Sigmoid colon (tissue), 7 donors: ENCODE data around the gene COL23A1. TPM values are rescaled to one million over a fixed set of nuclear protein-coding genes. Genes with fewer than 3 reads are reported as not detected.
"Not testable (repeated sequence)": the region's sequence is repeated elsewhere in the genome, so short reads cannot be mapped to it uniquely, and the experiment has no call there.

ENCODE experiments used
- DNase-seq: peaks from one replicate; pipeline ENCODE4 v3.0.0-alpha.2; 2019
- H3K27ac ChIP-seq, 4 donors: fragments of 200-600 bp; sonication (generic); one replicate each; pipeline ENCODE4 v1.5.1; 2016 to 2019; ENCODE audit warnings: mild to moderate bottlenecking in 1 of 4
- H3K27me3 ChIP-seq, 3 donors: fragments of 200-600 bp; sonication (generic); one replicate each; pipeline ENCODE4 v1.5.1; 2019; ENCODE audit warnings: mild to moderate bottlenecking in 1 of 3
- H3K36me3 ChIP-seq, 4 donors: fragments of 200-600 bp; sonication (generic); one replicate each; pipeline ENCODE4 v1.5.1; 2016 to 2019
- H3K4me1 ChIP-seq, 4 donors: fragments of 200-600 bp; sonication (generic); one replicate each; pipeline ENCODE4 v1.5.1; 2017 to 2019
- H3K4me3 ChIP-seq, 4 donors: fragments of 200-600 bp; sonication (generic); one replicate each; pipeline ENCODE4 v1.5.1; 2017 to 2019; ENCODE audit warnings: mild to moderate bottlenecking in 2 of 4, moderate library complexity in 1 of 4
- H3K9me3 ChIP-seq, 4 donors: fragments of 200-600 bp in 3 of 4; sonication (generic) in 3 of 4; one replicate each; pipeline versions ENCODE4 v1.5.1 to v1.6.1; 2013 to 2019
- CTCF ChIP-seq, 4 experiments: fragments of 450-650 bp in 3 of 4; fragments of 200-600 bp in 1 of 4; IDR thresholded peaks; one replicate each; pipeline ENCODE4 v1.5.1; 2016 to 2019; ENCODE audit warnings: antibody characterized with exemption in 4 of 4, mild to moderate bottlenecking in 3 of 4, moderate library complexity in 2 of 4
- EP300 ChIP-seq, 4 donors: sonication (generic); formaldehyde crosslinking; IDR thresholded peaks; one replicate each; pipeline ENCODE4 v1.6.1; 2017; ENCODE audit warnings: antibody characterized with exemption in 4 of 4
- POLR2A ChIP-seq, 2 donors: fragments of 450-650 bp; IDR thresholded peaks; one replicate each; pipeline ENCODE4 v1.6.1; 2016; ENCODE audit warnings: antibody characterized with exemption in 2 of 2, mild to moderate bottlenecking in 2 of 2, moderate library complexity in 2 of 2
- POLR2AphosphoS5 ChIP-seq, 4 donors: sonication (generic); formaldehyde crosslinking; IDR thresholded peaks; one replicate each; pipeline ENCODE4 v1.6.1; 2017; ENCODE audit warnings: antibody characterized with exemption in 4 of 4
- WGBS, 2 donors: extraction: QIAGEN DNeasy Blood & Tissue Kit; methylation state at CpG; one replicate each; pipeline ENCODE4 v1.1.7; 2013; 5-methylcytosine and 5-hydroxymethylcytosine counted together
- intact Hi-C: fragments of 100-400 bp; cut with DNase I; formaldehyde crosslinking; loops from one replicate; pipeline ENCODE4 v1.15.1; 2023
- polyA plus RNA-seq, 3 donors: library from polyadenylated mRNA; stranded (reverse); fragments of 200-250 nt; gene quantifications; one replicate each; pipeline ENCODE4 v1.2.3, GENCODE V29; 2013
- total RNA-seq, 4 donors: library from RNA; depleted of rRNA; stranded (reverse); fragments of >200 nt; gene quantifications; one replicate each; pipeline ENCODE4 v1.1.0, GENCODE V29; 2016
- donor health status: healthy with polysubstance abuse.
- donor health status: Bipolar disorder and iron deficiency.
- donor health status: healthy.

The COL23A1 gene
- total and polyA plus RNA-seq, 7 donors = 0.28 to 1.2 (median 0.57) TPM; not detected in 1

GRCh38 chr5:178490935-178491652, 99.1 kb downstream of the COL23A1 start:
- Histone ChIP-seq H3K4me1 (no peaks in the 10 kb centered on the region), H3K27ac (no peak overlapping the region), H3K4me3 (no peak overlapping the region), H3K36me3 (no peaks in the 10 kb centered on the region), H3K27me3 (no peaks in the 10 kb centered on the region), H3K9me3 (peaks cover 0 to 4% (median 1%) of the 10 kb centered on the region in 4 donors)
- intact Hi-C loops = no loop called here
- WGBS, 2 donors = 64 to 77% methylated on average over 11 of the region's 11 CpGs
- DNase-seq = no peak
- TF ChIP-seq POLR2A (IDR thresholded peaks at IDR 0.05) (no peak), EP300 (IDR thresholded peaks at IDR 0.05) (no peak), POLR2AphosphoS5 (IDR thresholded peaks at IDR 0.05) (no peak), CTCF (IDR thresholded peaks at IDR 0.05) (no peak)

GRCh38 chr5:178489271-178489976, 100.8 kb downstream of the COL23A1 start:
- WGBS, 2 donors = 78 to 87% methylated on average over 12 of the region's 12 CpGs
- TF ChIP-seq EP300 (IDR thresholded peaks at IDR 0.05) = no peak
- no peak for TF ChIP-seq POLR2AphosphoS5 (IDR thresholded peaks at IDR 0.05)
- no peak for TF ChIP-seq POLR2A (IDR thresholded peaks at IDR 0.05)
- no peak for TF ChIP-seq CTCF (IDR thresholded peaks at IDR 0.05)

GRCh38 chr5:178488696-178489095, 101.5 kb downstream of the COL23A1 start:
- no peak for DNase-seq

More at GRCh38 chr5:178489271-178489976, 100.8 kb downstream of the COL23A1 start:
- Histone ChIP-seq H3K4me1 (no peaks in the 10 kb centered on the region), H3K36me3 (no peaks in the 10 kb centered on the region), H3K27me3 (no peaks in the 10 kb centered on the region), H3K27ac (no peak overlapping the region), H3K9me3 (peaks cover 0 to 4% (median 1%) of the 10 kb centered on the region in 4 donors), H3K4me3 (no peak overlapping the region)
- no peak for DNase-seq
- intact Hi-C loops = no loop called here

GRCh38 chr5:178487911-178488600, 102.1 kb downstream of the COL23A1 start:
- intact Hi-C loops = no loop called here
- Histone ChIP-seq H3K27me3 (no peaks in the 10 kb centered on the region), H3K4me3 (no peak overlapping the region), H3K4me1 (no peaks in the 10 kb centered on the region), H3K27ac (no peak overlapping the region), H3K36me3 (no peaks in the 10 kb centered on the region), H3K9me3 (peaks cover 0 to 4% (median 1%) of the 10 kb centered on the region in 4 donors)
- no peak for DNase-seq
- WGBS, 2 donors = 88 to 90% methylated on average over 9 of the region's 9 CpGs
- TF ChIP-seq CTCF (IDR thresholded peaks at IDR 0.05) (no peak), POLR2A (IDR thresholded peaks at IDR 0.05) (no peak), POLR2AphosphoS5 (IDR thresholded peaks at IDR 0.05) (no peak), EP300 (IDR thresholded peaks at IDR 0.05) (no peak)

More at GRCh38 chr5:178488696-178489095, 101.5 kb downstream of the COL23A1 start:
- no peaks in the 10 kb centered on the region for H3K36me3 ChIP-seq
- H3K4me1 ChIP-seq = no peaks in the 10 kb centered on the region
- no peak overlapping the region for H3K27ac ChIP-seq
- H3K9me3 ChIP-seq = peaks cover 0 to 4% (median 1%) of the 10 kb centered on the region in 4 donors
- TF ChIP-seq CTCF (IDR thresholded peaks at IDR 0.05) (no peak), POLR2AphosphoS5 (IDR thresholded peaks at IDR 0.05) (no peak), EP300 (IDR thresholded peaks at IDR 0.05) (no peak), POLR2A (IDR thresholded peaks at IDR 0.05) (no peak)
- 43 to 50% methylated on average over 8 of the region's 8 CpGs for WGBS, 2 donors
- H3K4me3 ChIP-seq = no peak overlapping the region
- no peaks in the 10 kb centered on the region for H3K27me3 ChIP-seq
- intact Hi-C loops = no loop called here

- H3K4me3 ChIP-seq, H3K27me3 ChIP-seq, H3K27ac ChIP-seq, H3K36me3 ChIP-seq, H3K9me3 ChIP-seq, DNase-seq, intact Hi-C loops, H3K4me1 ChIP-seq: not testable (repeated sequence)
- 86 to 92% methylated on average over 10 of the region's 10 CpGs for WGBS, 2 donors
Observed at GRCh38 chr5:178486878-178487512, 103.2 kb downstream of the COL23A1 start.
